ENCODE data around the gene ERO1B. TPM values are rescaled to one million over a fixed set of nuclear protein-coding genes. Genes with fewer than 3 reads are reported as not detected.

ERO1B gene
- total RNA-seq, 1 experiment from 2014 or later: 5.4 TPM

- TF ChIP-seq EGR1 (IDR thresholded peaks at IDR 0.05; ENCODE audit: low read depth) (no peak), EZH2 (IDR thresholded peaks at IDR 0.05) (no peak), JUND (IDR thresholded peaks at IDR 0.05) (no peak), POLR2A (IDR thresholded peaks at IDR 0.05; ENCODE audit: borderline replicate concordance, extremely low read depth, insufficient read depth, insufficient read length) (no peak), SRF (IDR thresholded peaks at IDR 0.05; ENCODE audit: low read depth) (no peak), SP1 (IDR thresholded peaks at IDR 0.05; ENCODE audit: low read depth) (no peak), POLR2AphosphoS5 (IDR thresholded peaks at IDR 0.05; ENCODE audit: low read depth, low read length) (no peak), CEBPB (IDR thresholded peaks at IDR 0.05; ENCODE audit: low read depth) (no peak), RAD21 (IDR thresholded peaks at IDR 0.05; ENCODE audit: low read depth) (no peak), YY1 (IDR thresholded peaks at IDR 0.05; ENCODE audit: extremely low read depth, insufficient replicate concordance, low read depth, low read length) (no peak), REST (IDR thresholded peaks at IDR 0.05; ENCODE audit: low read depth) (no peak), CBX3 (IDR thresholded peaks at IDR 0.05; ENCODE audit: low read depth) (no peak), ZFX (IDR thresholded peaks at IDR 0.05) (no peak), SIN3A (IDR thresholded peaks at IDR 0.05; ENCODE audit: low read depth) (no peak), ZBTB33 (IDR thresholded peaks at IDR 0.05; ENCODE audit: extremely low read depth, insufficient replicate concordance, low read length) (no peak), ZNF274 (IDR thresholded peaks at IDR 0.05; ENCODE audit: low read depth, low read length) (no peak), TCF7L2 (IDR thresholded peaks at IDR 0.05; ENCODE audit: borderline replicate concordance, extremely low read depth, insufficient read depth, insufficient read length) (no peak), EZH2phosphoT487 (IDR thresholded peaks at IDR 0.05; ENCODE audit: borderline replicate concordance) (no peak)
- TF ChIP-seq, protein P1, sequence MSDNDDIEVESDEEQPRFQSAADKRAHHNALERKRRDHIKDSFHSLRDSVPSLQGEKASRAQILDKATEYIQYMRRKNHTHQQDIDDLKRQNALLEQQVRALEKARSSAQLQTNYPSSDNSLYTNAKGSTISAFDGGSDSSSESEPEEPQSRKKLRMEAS (IDR thresholded peaks at IDR 0.05): no peak
- TF ChIP-seq, protein P2, sequence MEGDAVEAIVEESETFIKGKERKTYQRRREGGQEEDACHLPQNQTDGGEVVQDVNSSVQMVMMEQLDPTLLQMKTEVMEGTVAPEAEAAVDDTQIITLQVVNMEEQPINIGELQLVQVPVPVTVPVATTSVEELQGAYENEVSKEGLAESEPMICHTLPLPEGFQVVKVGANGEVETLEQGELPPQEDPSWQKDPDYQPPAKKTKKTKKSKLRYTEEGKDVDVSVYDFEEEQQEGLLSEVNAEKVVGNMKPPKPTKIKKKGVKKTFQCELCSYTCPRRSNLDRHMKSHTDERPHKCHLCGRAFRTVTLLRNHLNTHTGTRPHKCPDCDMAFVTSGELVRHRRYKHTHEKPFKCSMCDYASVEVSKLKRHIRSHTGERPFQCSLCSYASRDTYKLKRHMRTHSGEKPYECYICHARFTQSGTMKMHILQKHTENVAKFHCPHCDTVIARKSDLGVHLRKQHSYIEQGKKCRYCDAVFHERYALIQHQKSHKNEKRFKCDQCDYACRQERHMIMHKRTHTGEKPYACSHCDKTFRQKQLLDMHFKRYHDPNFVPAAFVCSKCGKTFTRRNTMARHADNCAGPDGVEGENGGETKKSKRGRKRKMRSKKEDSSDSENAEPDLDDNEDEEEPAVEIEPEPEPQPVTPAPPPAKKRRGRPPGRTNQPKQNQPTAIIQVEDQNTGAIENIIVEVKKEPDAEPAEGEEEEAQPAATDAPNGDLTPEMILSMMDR (IDR thresholded peaks at IDR 0.05 in 2 of 3, conservative IDR thresholded peaks at IDR 0.05 in 1 of 3; ENCODE audit: borderline replicate concordance in 1 of 3, insufficient read depth in 1 of 3, low read depth in 2 of 3, low read length in 2 of 3): no peak
- H3K36me3 ChIP-seq (ENCODE audit: control insufficient read depth in 1 of 2, insufficient read depth in 2 of 2, low read length in 2 of 2): no peaks in the 10 kb centered on the region
- no peaks in the 10 kb centered on the region for H3K79me2 ChIP-seq (ENCODE audit: insufficient read depth, low read length)
- H3K9ac ChIP-seq (ENCODE audit: low read length): no peak overlapping the region
- H3K4me3 ChIP-seq (replicated peaks in 1 of 2; ENCODE audit: low read depth in 1 of 2, low read length in 2 of 2): no peak overlapping the region
- H3K4me1 ChIP-seq (ENCODE audit: control insufficient read depth in 1 of 2, insufficient read depth in 2 of 2, low read length in 2 of 2): no peaks in the 10 kb centered on the region
- H3K9me2 ChIP-seq (ENCODE audit: insufficient read depth): no peaks in the 10 kb centered on the region
- ChIA-PET RAD21 (ENCODE audit: low non-redundant PET in 1 of 2, low total read pairs in 2 of 2, uncharacterized antibody in 2 of 2, unreplicated experiment in 2 of 2) (no interaction called here), CTCF (no interaction called here), POLR2A (no interaction called here)
- BruUV-seq (replicated peaks): no TSS peak
- H4K20me1 ChIP-seq (ENCODE audit: insufficient read depth): no peaks in the 10 kb centered on the region
- H2AFZ ChIP-seq (ENCODE audit: low read depth, low read length, poor library complexity, severe bottlenecking): no peak overlapping the region
- DNase-seq (ENCODE audit: low read depth, low spot score) (no peak), ATAC-seq (no peak)
- H3K27ac ChIP-seq (ENCODE audit: low read depth, low read length): no peak overlapping the region
- no peak overlapping the region for H3K4me2 ChIP-seq (ENCODE audit: low read length)
- H3K27me3 ChIP-seq (ENCODE audit: insufficient read depth, low read length): no peaks in the 10 kb centered on the region
- H3K9me3 ChIP-seq (ENCODE audit: control insufficient read depth in 1 of 2, insufficient read depth in 1 of 2, low read depth in 1 of 2, low read length in 2 of 2): no peaks in the 10 kb centered on the region
- intact Hi-C loops (cut with micrococcal nuclease): no loop called here
These were observed 59.1 kb downstream of the ERO1B start for GRCh38 chr1:236222632-236223031.
